Ovary (tissue), 9 donors: ENCODE measurements around the gene PSMB3. TPM values are rescaled to one million over a fixed set of nuclear protein-coding genes. Genes with fewer than 3 reads are reported as not detected.

Source experiments
- DNase-seq, 5 donors: peaks; one replicate each; pipeline ENCODE4 v3.0.0-alpha.2; 2019 to 2020
- H3K27ac ChIP-seq, 2 donors: fragments of 200-600 bp; one replicate each; pipeline versions ENCODE4 v1.5.1 to v1.8.0; 2019 to 2022
- H3K27me3 ChIP-seq: fragments of 200-600 bp; one replicate; pipeline ENCODE4 v1.8.0; 2022
- H3K36me3 ChIP-seq: fragments of 200-600 bp; sonication (generic); one replicate; pipeline ENCODE4 v1.5.1; 2019
- H3K4me1 ChIP-seq: one replicate; pipeline ENCODE4 v1.8.1; 2013; ENCODE audit warnings: mild to moderate bottlenecking, moderate library complexity; ENCODE audit not compliant: insufficient read depth
- H3K4me3 ChIP-seq: fragments of 200-600 bp; sonication (generic); one replicate; pipeline ENCODE4 v1.5.1; 2017
- H3K9me3 ChIP-seq, 2 donors: fragments of 200-600 bp in 1 of 2; sonication (generic) in 1 of 2; one replicate each; pipeline versions ENCODE4 v1.5.1 to v1.8.1; 2013 to 2019; ENCODE audit warnings: mild to moderate bottlenecking in 1 of 2, moderate library complexity in 1 of 2
- CTCF ChIP-seq, 3 donors: fragments of 450-650 bp in 2 of 3; fragments of 200-600 bp in 1 of 3; IDR thresholded peaks; one replicate each; pipeline versions ENCODE4 v1.5.1 to v1.8.0; 2016 to 2022; ENCODE audit warnings: antibody characterized with exemption in 3 of 3, mild to moderate bottlenecking in 1 of 3
- EP300 ChIP-seq: sonication (generic); formaldehyde crosslinking; IDR thresholded peaks from one replicate; pipeline ENCODE4 v1.6.1; 2017; ENCODE audit warnings: antibody characterized with exemption
- POLR2A ChIP-seq: fragments of 450-650 bp; IDR thresholded peaks from one replicate; pipeline ENCODE4 v1.6.1; 2017; ENCODE audit warnings: antibody characterized with exemption, mild to moderate bottlenecking, moderate library complexity
- WGBS, 3 donors: extraction: QIAGEN DNeasy Blood & Tissue Kit in 1 of 3; methylation state at CpG; one replicate each; pipeline versions ENCODE4 v1.1.5 to v1.1.7; 2013 to 2017; 5-methylcytosine and 5-hydroxymethylcytosine counted together
- intact Hi-C, 4 donors: fragments of 100-400 bp; cut with DNase I; formaldehyde crosslinking; loops; one replicate each; pipeline versions ENCODE4 v1.11.0 to v1.15.1; 2022 to 2023
- polyA plus RNA-seq, 2 donors: library from polyadenylated mRNA; stranded (reverse); fragments of 200-250 nt in 1 of 2; fragments of 350-450 nt in 1 of 2; fragmentation: Illumina TruSeq in 1 of 2; extraction: RNeasy Lipid Tissue Mini Kit (QIAGEN cat#74804) in 1 of 2; gene quantifications; one replicate each; pipeline ENCODE4 v1.2.3, GENCODE V29; 2013 to 2014
- total RNA-seq, 7 donors: library from RNA; depleted of rRNA in 2 of 7; stranded (reverse); fragments of >200 nt in 2 of 7; fragmentation: NEBNext Ultra II Directional in 3 of 7; extraction: Animal tissue kit (Norgen Biotek cat#: 25700) in 3 of 7; gene quantifications; one replicate each; pipeline versions ENCODE4 v1.1.0 to v1.2.4, GENCODE V29; 2016 to 2023
- donor health status: DM: no; HTN: no; CAD: no; lungs with moderate emphysema.
- donor health status: DM: no; HTN: no; CAD: no.
- donor health status: Bipolar disorder and iron deficiency.
- donor health status: DM: yes; HTN: yes; CAD: no.
- donor health status: DM: no; HTN: no; CAD: no.
- donor health status: DM: yes; HTN: yes; CAD: no.

The PSMB3 gene
- total and polyA plus RNA-seq, 9 donors = 77.0 to 145 (median 103) TPM

DNA sequence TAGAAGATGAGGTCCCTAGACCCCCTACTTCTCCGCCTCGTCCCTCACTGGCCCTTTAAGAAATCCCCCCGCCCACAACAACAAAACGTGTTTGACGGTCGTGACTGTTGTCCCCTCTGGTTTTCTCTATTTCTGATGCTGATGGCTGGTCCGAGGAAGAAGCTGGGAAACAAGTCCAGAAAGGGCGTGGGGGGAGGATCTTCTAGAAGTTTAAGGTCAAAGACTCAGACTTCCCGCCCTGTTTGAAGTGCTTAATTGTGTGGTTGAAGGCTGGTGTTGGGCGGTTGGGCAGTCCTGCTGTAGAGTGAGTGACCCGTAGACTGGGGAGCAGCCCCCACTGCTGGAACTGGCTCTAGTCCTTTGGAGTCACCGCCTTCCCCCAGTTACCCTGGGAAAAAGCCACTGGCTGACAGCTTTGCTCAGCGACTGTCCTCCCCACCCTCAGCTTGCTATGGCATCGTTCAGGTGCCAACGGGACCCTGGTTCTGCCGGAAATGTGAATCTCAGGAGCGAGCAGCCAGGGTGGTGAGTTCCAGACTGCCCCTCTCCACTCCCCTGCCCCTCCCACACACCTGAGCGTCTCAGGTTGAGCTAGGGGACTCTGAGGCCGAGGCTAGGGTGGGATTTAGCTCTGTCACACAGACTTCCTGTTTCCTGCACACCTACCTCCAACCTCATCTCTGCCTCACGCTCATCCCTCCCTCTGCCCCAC is 45.9 kb upstream of the PSMB3 start:
- no peak for DNase-seq
- Histone ChIP-seq H3K27ac (peak overlapping the region; percentile 92 to 93), H3K9me3 (no peaks in the 10 kb centered on the region), H3K36me3 (no peaks in the 10 kb centered on the region), H3K27me3 (no peaks in the 10 kb centered on the region), H3K4me1 (peaks cover 7% of the 10 kb centered on the region), H3K4me3 (peak overlapping the region; percentile 86)
- WGBS, 3 donors = 15 to 19% (median 16%) methylated on average over 19 to 20 of the region's 20 CpGs
- TF ChIP-seq EP300 (no peak), CTCF (IDR thresholded peaks at IDR 0.05) (no peak), POLR2A (no peak)
- intact Hi-C loops = no loop called here

DNA sequence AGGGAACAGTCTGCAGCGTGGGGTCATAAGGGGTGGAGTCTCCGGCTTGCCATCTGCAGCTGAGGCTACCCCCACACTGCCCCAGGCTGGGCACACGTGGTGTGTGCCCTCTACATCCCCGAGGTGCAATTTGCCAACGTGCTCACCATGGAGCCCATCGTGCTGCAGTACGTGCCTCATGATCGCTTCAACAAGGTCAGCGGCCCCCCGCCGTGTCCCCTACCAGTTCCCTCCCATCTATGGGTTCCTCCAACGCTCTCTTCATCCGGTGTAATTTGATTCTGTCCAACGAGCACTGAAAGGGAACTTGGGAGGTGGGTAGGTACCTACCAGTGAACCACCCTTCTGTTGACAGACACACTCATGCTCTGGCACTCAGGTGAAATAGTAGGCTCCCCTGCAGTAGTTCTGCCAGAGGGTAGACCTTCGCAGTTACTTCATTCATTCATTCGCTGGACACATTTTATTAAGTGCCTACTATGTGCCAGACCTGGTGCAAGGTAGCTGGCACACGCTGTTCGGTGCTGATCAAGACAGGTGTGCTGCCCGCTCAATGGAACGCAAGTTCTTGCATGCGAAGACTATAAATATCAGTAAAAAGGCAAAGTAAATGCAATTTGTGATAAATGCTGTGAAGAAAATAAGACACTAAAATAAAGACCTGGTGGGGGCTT is 44.7 kb upstream of the PSMB3 start:
- WGBS, 3 donors = 64 to 66% (median 64%) methylated on average over 21 of the region's 21 CpGs
- Histone ChIP-seq H3K36me3 (no peaks in the 10 kb centered on the region), H3K4me1 (peaks cover 6% of the 10 kb centered on the region), H3K9me3 (no peaks in the 10 kb centered on the region), H3K4me3 (no peak overlapping the region), H3K27me3 (no peaks in the 10 kb centered on the region), H3K27ac (no peak overlapping the region)
- intact Hi-C loops = no loop called here
- TF ChIP-seq CTCF (IDR thresholded peaks at IDR 0.05) (no peak), POLR2A (no peak), EP300 (no peak)
- no peak for DNase-seq

DNA sequence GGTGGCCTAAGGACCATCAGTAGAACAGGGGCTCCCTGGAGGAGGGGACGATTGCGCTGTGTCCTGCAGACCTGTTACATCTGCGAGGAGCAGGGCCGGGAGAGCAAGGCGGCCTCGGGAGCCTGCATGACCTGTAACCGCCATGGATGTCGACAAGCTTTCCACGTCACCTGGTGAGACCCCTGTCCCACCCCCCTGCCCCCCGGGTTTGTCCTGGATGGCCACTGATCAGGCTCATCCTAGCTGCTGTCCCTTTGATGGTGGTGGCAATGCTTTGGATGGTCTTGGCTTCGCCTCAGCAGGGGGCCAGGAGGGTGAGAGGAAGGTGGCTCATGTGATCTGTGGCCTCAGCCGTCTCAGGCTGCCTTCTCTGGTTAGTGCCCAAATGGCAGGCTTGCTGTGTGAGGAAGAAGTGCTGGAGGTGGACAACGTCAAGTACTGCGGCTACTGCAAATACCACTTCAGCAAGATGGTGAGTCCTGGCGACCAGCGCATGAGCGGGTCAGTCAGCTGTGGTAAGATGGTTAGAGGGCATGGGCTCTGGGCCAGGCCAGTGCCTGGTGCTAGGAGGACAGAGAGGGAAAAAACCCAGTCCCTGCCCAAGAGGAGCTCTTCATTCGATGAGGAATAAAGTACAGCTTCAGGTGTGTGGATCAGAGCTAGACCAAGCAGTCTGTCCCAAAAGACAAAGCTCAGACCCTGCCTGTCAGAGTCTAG is 43.3 kb upstream of the PSMB3 start:
- no peak overlapping the region for H3K4me3 ChIP-seq
- H3K27me3 ChIP-seq = no peaks in the 10 kb centered on the region
- no peaks in the 10 kb centered on the region for H3K9me3 ChIP-seq
- WGBS, 3 donors = 86 to 90% (median 89%) methylated on average over 18 of the region's 18 CpGs
- no peaks in the 10 kb centered on the region for H3K36me3 ChIP-seq
- no peak overlapping the region for H3K27ac ChIP-seq
- peaks cover 6% of the 10 kb centered on the region for H3K4me1 ChIP-seq
- intact Hi-C loops = no loop called here
- TF ChIP-seq EP300 = no peak
- no peak for TF ChIP-seq CTCF (IDR thresholded peaks at IDR 0.05)
- no peak for TF ChIP-seq POLR2A
- DNase-seq = no peak

GRCh38 chr17:38709864-38710603 is 42.5 kb upstream of the PSMB3 start:
- WGBS, 3 donors = 62 to 69% (median 66%) methylated on average over 13 of the region's 13 CpGs
- no peak overlapping the region for H3K27ac ChIP-seq
- H3K9me3 ChIP-seq = no peaks in the 10 kb centered on the region
- TF ChIP-seq EP300 = no peak
- no peak for TF ChIP-seq POLR2A
- H3K36me3 ChIP-seq = no peaks in the 10 kb centered on the region
- H3K27me3 ChIP-seq = no peaks in the 10 kb centered on the region
- DNase-seq = no peak
- H3K4me1 ChIP-seq = peaks cover 6% of the 10 kb centered on the region
- intact Hi-C loops = no loop called here
- H3K4me3 ChIP-seq = no peak overlapping the region
